H1 (cell line): ENCODE results near the gene ABCA1. TPM values are rescaled to one million over a fixed set of nuclear protein-coding genes. Genes with fewer than 3 reads are reported as not detected.

ENCODE experiments used
- CTCF ChIA-PET: fragments of 300-600 bp; sonication (Branson Sonifier 250); formaldehyde crosslinking; loops from one replicate; lab custom pipeline; 2021; ENCODE audit not compliant: partially characterized antibody; lab: Charles Lee
- POLR2A ChIA-PET: fragments of 300-600 bp; sonication (Branson Sonifier 250); formaldehyde crosslinking; loops from one replicate; lab custom pipeline; 2021; ENCODE audit warnings: inconsistent platforms; ENCODE audit not compliant: partially characterized antibody; lab: Charles Lee
- DNase-seq, 2 experiments: peaks; one replicate each; pipeline versions ENCODE4 v3.0.0 to v3.0.0-alpha.2; 2010 to 2022; ENCODE audit warnings: low spot score in 2 of 2, low read depth in 1 of 2, mixed read lengths in 1 of 2
- FAIRE-seq: peaks from 2 replicates; lab custom pipeline; 2011; peaks lifted over from hg19 to GRCh38; lab: Jason Lieb, UNC
- H2AFZ ChIP-seq: 2 replicates; pipeline ENCODE4 v1.8.1; 2012; ENCODE audit warnings: low read length, inconsistent platforms
- H2AK5ac ChIP-seq: 2 replicates; pipeline ENCODE4 v1.6.1; 2013; ENCODE audit warnings: low read depth, low read length
- H2BK120ac ChIP-seq: replicated peaks from 2 replicates; pipeline ENCODE3; 2013; ENCODE audit warnings: low read depth, low read length, inconsistent platforms
- H2BK12ac ChIP-seq: 2 replicates; pipeline ENCODE4 v1.6.1; 2013; ENCODE audit warnings: low read depth, low read length
- H2BK15ac ChIP-seq: 2 replicates; pipeline ENCODE4 v1.6.1; 2013; ENCODE audit warnings: low read length
- H2BK20ac ChIP-seq: 2 replicates; pipeline ENCODE4 v1.6.1; 2013; ENCODE audit warnings: low read length
- H2BK5ac ChIP-seq: 2 replicates; pipeline ENCODE4 v1.6.1; 2013; ENCODE audit warnings: low read depth, low read length
- H3K14ac ChIP-seq: 2 replicates; pipeline ENCODE4 v1.6.1; 2013; ENCODE audit warnings: inconsistent platforms; ENCODE audit not compliant: insufficient read length
- H3K18ac ChIP-seq: 2 replicates; pipeline ENCODE4 v1.6.1; 2013; ENCODE audit warnings: low read length; ENCODE audit errors: extremely low read depth
- H3K23ac ChIP-seq: 2 replicates; pipeline ENCODE4 v1.6.1; 2013; ENCODE audit warnings: inconsistent platforms; ENCODE audit not compliant: insufficient read length
- H3K23me2 ChIP-seq: 2 replicates; pipeline ENCODE4 v1.6.1; 2013; ENCODE audit warnings: low read depth, low read length
- H3K27ac ChIP-seq: 2 replicates; pipeline ENCODE4 v1.6.1; 2011; ENCODE audit warnings: low read depth, low read length, inconsistent platforms
- H3K27me3 ChIP-seq, 4 experiments: replicated peaks in 1 of 4; 1 replicate in 1 of 4; 2 replicates in 3 of 4; pipeline versions ENCODE4 v1.6.1 to v1.8.1; 2011 to 2013; ENCODE audit warnings: low read length in 3 of 4, mild to moderate bottlenecking in 3 of 4, inconsistent platforms in 2 of 4, mixed read lengths in 2 of 4, moderate library complexity in 1 of 4; ENCODE audit not compliant: control insufficient read depth in 3 of 4, insufficient read depth in 3 of 4; ENCODE audit errors: extremely low read depth in 1 of 4
- H3K36me3 ChIP-seq, 4 experiments: 2 replicates each; pipeline versions ENCODE4 v1.6.1 to v1.8.1; 2011 to 2013; ENCODE audit warnings: mild to moderate bottlenecking in 4 of 4, low read length in 3 of 4, moderate library complexity in 2 of 4, control low read depth in 1 of 4, inconsistent platforms in 1 of 4; ENCODE audit not compliant: insufficient read depth in 4 of 4, control insufficient read depth in 2 of 4
- H3K4ac ChIP-seq: replicated peaks from 2 replicates; pipeline ENCODE3; 2013; ENCODE audit warnings: low read length, low read depth, mixed read lengths, inconsistent platforms; ENCODE audit not compliant: insufficient read length
- H3K4me1 ChIP-seq, 4 experiments: replicated peaks in 1 of 4; 1 replicate in 1 of 4; 2 replicates in 3 of 4; pipeline versions ENCODE4 v1.6.1 to v1.8.1; 2011 to 2013; ENCODE audit warnings: low read length in 3 of 4, inconsistent platforms in 2 of 4, mixed read lengths in 1 of 4; ENCODE audit not compliant: insufficient read depth in 4 of 4, control insufficient read depth in 3 of 4
- H3K4me2 ChIP-seq, 2 experiments: 2 replicates each; pipeline versions ENCODE4 v1.6.1 to v1.8.1; 2011 to 2013; ENCODE audit warnings: low read depth in 2 of 2, low read length in 2 of 2, control low read depth in 1 of 2, inconsistent platforms in 1 of 2, mild to moderate bottlenecking in 1 of 2; ENCODE audit not compliant: insufficient read depth in 1 of 2
- H3K4me3 ChIP-seq, 4 experiments: fragments of 200-600, 300-600 bp in 1 of 4; sonication (generic), shearing (Covaris generic), sonication (Bioruptor Twin) in 1 of 4; 2 replicates each; pipeline versions ENCODE4 v1.5.1 to v1.8.1; 2011 to 2016; ENCODE audit warnings: low read length in 4 of 4, low read depth in 3 of 4, control low read depth in 2 of 4, inconsistent platforms in 2 of 4, mild to moderate bottlenecking in 2 of 4, mixed read lengths in 1 of 4, moderate library complexity in 1 of 4; ENCODE audit not compliant: insufficient read depth in 2 of 4; ENCODE audit errors: extremely low read depth in 1 of 4
- H3K56ac ChIP-seq: replicated peaks from 2 replicates; pipeline ENCODE3; 2013; ENCODE audit warnings: low read depth, mild to moderate bottlenecking, mixed read lengths, low read length, inconsistent platforms; ENCODE audit not compliant: insufficient read length
- H3K79me1 ChIP-seq: 2 replicates; pipeline ENCODE4 v1.6.1; 2013; ENCODE audit warnings: low read depth, low read length, control low read depth
- H3K79me2 ChIP-seq, 2 experiments: 2 replicates each; pipeline versions ENCODE4 v1.6.1 to v1.8.1; 2012 to 2013; ENCODE audit warnings: low read length in 2 of 2, mild to moderate bottlenecking in 2 of 2, inconsistent platforms in 1 of 2; ENCODE audit not compliant: insufficient read depth in 2 of 2, control insufficient read depth in 1 of 2
- H3K9ac ChIP-seq, 4 experiments: replicated peaks in 1 of 4; 1 replicate in 1 of 4; 2 replicates in 3 of 4; pipeline versions ENCODE4 v1.6.1 to v1.8.1; 2011 to 2013; ENCODE audit warnings: low read depth in 3 of 4, low read length in 3 of 4, control low read depth in 2 of 4, mild to moderate bottlenecking in 2 of 4, moderate library complexity in 2 of 4, inconsistent platforms in 1 of 4; ENCODE audit errors: extremely low read depth in 1 of 4
- H3K9me3 ChIP-seq, 2 experiments: 2 replicates each; pipeline versions ENCODE4 v1.6.1 to v1.8.1; 2012 to 2013; ENCODE audit warnings: mild to moderate bottlenecking in 2 of 2, moderate library complexity in 2 of 2, control low read depth in 1 of 2, inconsistent platforms in 1 of 2, low read depth in 1 of 2, low read length in 1 of 2, mixed read lengths in 1 of 2; ENCODE audit not compliant: insufficient read depth in 2 of 2
- H4K20me1 ChIP-seq, 2 experiments: replicated peaks in 1 of 2; 2 replicates each; pipeline versions ENCODE3 to v1.8.1; 2011 to 2013; ENCODE audit warnings: inconsistent platforms in 2 of 2, low read length in 2 of 2, mild to moderate bottlenecking in 1 of 2; ENCODE audit not compliant: insufficient read depth in 2 of 2, control insufficient read depth in 1 of 2
- H4K5ac ChIP-seq: 2 replicates; pipeline ENCODE4 v1.6.1; 2013; ENCODE audit warnings: low read length, low read depth, mixed read lengths, inconsistent platforms; ENCODE audit not compliant: insufficient read length
- H4K8ac ChIP-seq: 2 replicates; pipeline ENCODE4 v1.8.0; 2013; ENCODE audit warnings: mild to moderate bottlenecking, moderate library complexity, low read length, inconsistent platforms; ENCODE audit not compliant: insufficient read depth; ENCODE audit errors: extremely low read depth
- H4K91ac ChIP-seq: replicated peaks from 2 replicates; pipeline ENCODE3; 2013; ENCODE audit warnings: low read length, mixed read lengths, inconsistent platforms; ENCODE audit not compliant: insufficient read length
- JUND ChIP-seq: IDR thresholded peaks from 2 replicates; pipeline ENCODE4 v1.6.1; 2011; ENCODE audit warnings: mild to moderate bottlenecking, improper control_type of control experiment, low read length
- SP1 ChIP-seq: IDR thresholded peaks from 2 replicates; pipeline ENCODE4 v1.6.1; 2011; ENCODE audit warnings: low read depth, low read length
- SP2 ChIP-seq: IDR thresholded peaks from 2 replicates; pipeline ENCODE4 v1.6.1; 2012; ENCODE audit warnings: mild to moderate bottlenecking, low read length, inconsistent platforms
- SUZ12 ChIP-seq: fragments of 200-600 bp; sonication (generic); IDR thresholded peaks from 2 replicates; pipeline ENCODE4 v1.6.1; 2012; ENCODE audit warnings: mild to moderate bottlenecking, inconsistent platforms, low read length, moderate library complexity, mixed read lengths
- TEAD4 ChIP-seq: IDR thresholded peaks from 2 replicates; pipeline ENCODE4 v1.6.1; 2012; ENCODE audit warnings: low read depth, low read length, inconsistent platforms, mixed read lengths
- WGBS, 2 experiments: shearing (Covaris generic) in 1 of 2; methylation state at CpG; one replicate each; pipeline versions ENCODE4 v1.1.6 to v1.1.7; 2013 to 2015; ENCODE audit warnings: low lambda C conversion rate in 2 of 2, mixed read lengths in 2 of 2, inconsistent platforms in 1 of 2, low coverage in 1 of 2, missing lambda C conversion rate in 1 of 2; ENCODE audit not compliant: insufficient replicate concordance in 2 of 2, insufficient coverage in 1 of 2, insufficient read length in 1 of 2; ENCODE audit errors: extremely low coverage in 1 of 2, missing lambda C conversion rate in 1 of 2; 5-methylcytosine and 5-hydroxymethylcytosine counted together
- polyA plus RNA-seq, 7 experiments: library from polyadenylated mRNA; depleted of rRNA in 3 of 7; stranded (reverse) in 5 of 7; unstranded in 2 of 7; fragments of >200 nt in 5 of 7; fragments of 200-250 nt in 2 of 7; gene quantifications; 1 replicate in 5 of 7; 2 replicates in 1 of 7; 4 replicates in 1 of 7; pipeline versions ENCODE4 v1.2.1 to v1.2.3, GENCODE V29; 2011 to 2013; ENCODE audit warnings: missing spikeins in 2 of 7, mixed read lengths in 2 of 7
- total RNA-seq: library from RNA; stranded (reverse); fragmentation: NEBNext Ultra II Directional; extraction: Animal tissue kit (Norgen Biotek cat#: 25700); gene quantifications from 2 replicates; pipeline ENCODE4 v1.2.1, GENCODE V29; 2021

Gene ABCA1
- total and polyA plus RNA-seq, 2 of the 8 experiments (the other 6 are each of a cell fraction or from before 2014, with no cell fraction given): 6.9 to 7.8 TPM

- Histone ChIP-seq H3K23me2 (no peaks in the 10 kb centered on the region), H3K4me1 (no peaks in the 10 kb centered on the region), H2BK120ac (no peak overlapping the region), H3K36me3 (no peaks in the 10 kb centered on the region)
- no peak for TF ChIP-seq JUND
- TF ChIP-seq SP2: no peak
- no peak for TF ChIP-seq TEAD4
- TF ChIP-seq SP1: no peak
- TF ChIP-seq SUZ12: no peak
- TF ChIP-seq, all 59 proteins: peak for 0
- POLR2A ChIA-PET: interaction anchor here (1.1 to 1.5 kb wide), 2 partner anchors 10 to 15 kb away, joined by 3 read pairs; no protein-coding TSS in a partner anchor
- Histone ChIP-seq H3K4me3 (no peak overlapping the region), H3K79me1 (no peaks in the 10 kb centered on the region; the same call in 1 of the 2 replicates), H3K23ac (no peak overlapping the region), H2BK12ac (no peak overlapping the region), H3K4me2 (no peak overlapping the region), H4K5ac (no peak overlapping the region), H3K27ac (no peak overlapping the region), H2AFZ (no peak overlapping the region), H4K8ac (no peak overlapping the region), H2BK5ac (no peak overlapping the region), H3K18ac (no peak overlapping the region), H3K9ac (no peak overlapping the region), H4K20me1 (peaks cover 0 to 2% of the 10 kb centered on the region in 2 experiments), H3K56ac (no peak overlapping the region), H3K79me2 (peaks cover 0 to 15% of the 10 kb centered on the region in 2 experiments; a peak in 2 of 4 replicates), H3K4ac (no peak overlapping the region), H2AK5ac (no peak overlapping the region), H3K9me3 (no peaks in the 10 kb centered on the region), H2BK20ac (no peak overlapping the region), H3K14ac (no peak overlapping the region), H4K91ac (no peak overlapping the region), H2BK15ac (no peak overlapping the region), H3K27me3 (no peaks in the 10 kb centered on the region; a peak in 1 of 7 replicates)
- WGBS, 2 experiments: 81% methylated on average over 3 of the region's 3 CpGs; no CpG with 5 or more reads in 1 of the 2 experiments
- DNase-seq: no peak
- CTCF ChIA-PET: interaction anchor here (0.6 to 1.7 kb wide), 4 partner anchors 10 to 472 kb away, joined by 3 to 6 read pairs (median 3); no protein-coding TSS in a partner anchor
- no peak for FAIRE-seq
Measured at GRCh38 chr9:104912606-104913005, 15.3 kb downstream of the ABCA1 start.
